Measurements from ENCODE around the gene FOXB2.

FOXB2 gene

DNA sequence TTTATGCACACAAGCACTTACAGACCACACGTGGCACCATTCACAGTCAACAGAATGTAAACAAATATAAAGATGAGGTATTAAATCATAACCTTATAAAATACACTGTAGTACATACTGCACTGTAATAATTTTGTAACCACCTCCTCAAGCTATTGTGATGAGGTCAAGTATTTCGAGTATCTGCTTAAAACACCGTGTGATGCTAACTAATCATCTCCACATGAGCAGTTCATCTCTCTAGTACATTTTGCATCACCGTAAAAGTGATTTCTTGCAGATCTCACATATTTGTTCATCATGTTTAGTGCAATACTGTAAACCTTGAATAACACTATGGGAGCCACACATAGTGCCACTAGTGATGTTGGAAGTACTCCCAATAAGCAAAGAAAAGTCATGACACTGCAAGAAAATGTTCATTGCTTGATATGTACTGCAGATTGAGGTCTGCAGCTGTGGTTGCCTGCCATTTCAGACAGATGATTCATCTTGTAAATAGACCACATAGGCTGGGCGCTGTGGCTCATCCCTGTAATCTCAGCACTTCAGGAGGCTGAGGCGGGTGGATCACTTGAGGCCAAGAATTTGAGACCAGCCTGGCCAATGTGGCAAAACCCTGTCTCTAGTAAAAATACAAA is 44.3 kb downstream of the FOXB2 start:
- no peak for DNase-seq (ENCODE audit: low read depth in 2 of 2)

DNA sequence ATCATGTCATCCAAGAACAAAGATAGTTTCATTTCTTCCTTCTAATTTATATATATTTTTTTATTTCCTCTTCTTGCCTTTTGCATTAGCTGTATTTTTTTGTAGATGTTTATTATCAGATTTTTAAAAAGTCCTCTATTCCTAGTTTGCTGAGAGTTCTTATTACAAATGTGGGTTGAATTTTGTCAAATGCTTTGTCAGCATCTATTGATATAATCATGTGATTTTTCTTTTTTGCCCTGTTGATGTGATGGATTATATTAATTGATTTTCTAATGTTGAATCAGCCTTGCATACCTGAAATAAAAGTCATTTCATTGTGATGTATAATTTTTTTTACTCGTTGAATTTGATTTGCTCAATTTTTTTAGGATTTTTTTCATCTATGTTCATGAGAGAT is 46.9 kb downstream of the FOXB2 start:
- DNase-seq (ENCODE audit: low read depth in 2 of 2), result no peak
